Adrenal gland (tissue), 12 donors: ENCODE results near the gene CACNA1A. TPM values are rescaled to one million over a fixed set of nuclear protein-coding genes. Genes with fewer than 3 reads are reported as not detected.

Experiments used
- DNase-seq, 7 donors: peaks; one replicate each; pipeline ENCODE4 v3.0.0-alpha.2; 2019 to 2020
- H3K27ac ChIP-seq, 5 donors: fragments of 200-600 bp; sonication (generic) in 4 of 5; 1 replicate in 3 of 5; 2 replicates in 2 of 5; pipeline versions ENCODE4 v1.5.1 to v1.8.0; 2016 to 2020; ENCODE audit warnings: mild to moderate bottlenecking in 1 of 5
- H3K27me3 ChIP-seq: fragments of 200-600 bp; 2 replicates; pipeline ENCODE4 v1.8.0; 2021
- H3K36me3 ChIP-seq, 2 donors: fragments of 200-600 bp; replicated peaks in 1 of 2; 1 replicate in 1 of 2; 2 replicates in 1 of 2; pipeline versions ENCODE4 v1.5.1 to v1.8.0; 2018 to 2022
- H3K4me1 ChIP-seq, 2 donors: fragments of 200-600 bp; replicated peaks in 1 of 2; 1 replicate in 1 of 2; 2 replicates in 1 of 2; pipeline versions ENCODE4 v1.5.1 to v1.8.0; 2018 to 2021
- H3K4me3 ChIP-seq, 4 donors: fragments of 200-600 bp; sonication (generic) in 3 of 4; one replicate each; pipeline ENCODE4 v1.5.1; 2016 to 2018
- H3K9me3 ChIP-seq, 3 donors: fragments of 200-600 bp; sonication (generic) in 1 of 3; replicated peaks in 1 of 3; 1 replicate in 2 of 3; 2 replicates in 1 of 3; pipeline versions ENCODE4 v1.5.1 to v1.8.0; 2016 to 2021
- CTCF ChIP-seq, 6 experiments: fragments of 450-650 bp in 4 of 6; fragments of 200-600 bp in 2 of 6; sonication (generic) in 1 of 6; IDR thresholded peaks; 1 replicate in 5 of 6; 2 replicates in 1 of 6; pipeline versions ENCODE4 v1.5.1 to v1.8.0; 2016 to 2021; ENCODE audit warnings: antibody characterized with exemption in 6 of 6, mild to moderate bottlenecking in 2 of 6, moderate library complexity in 1 of 6
- POLR2A ChIP-seq, 2 donors: fragments of 450-650 bp; IDR thresholded peaks; one replicate each; pipeline ENCODE4 v1.6.1; 2017; ENCODE audit warnings: antibody characterized with exemption in 2 of 2, mild to moderate bottlenecking in 2 of 2, moderate library complexity in 1 of 2
- WGBS, 4 donors: extraction: QIAGEN DNeasy Blood & Tissue Kit in 2 of 4; methylation state at CpG; one replicate each; pipeline versions ENCODE4 v1.1.5 to v1.1.7; 2013 to 2017; 5-methylcytosine and 5-hydroxymethylcytosine counted together
- intact Hi-C, 2 donors: fragments of 100-400 bp; cut with DNase I; formaldehyde crosslinking; loops; one replicate each; pipeline versions ENCODE4 v1.14.1 to v1.15.0; 2022 to 2023
- polyA plus RNA-seq, 3 donors: library from polyadenylated mRNA; stranded (reverse); fragments of 200-250 nt in 2 of 3; fragments of 350-450 nt in 1 of 3; fragmentation: Illumina TruSeq in 1 of 3; extraction: RNeasy Lipid Tissue Mini Kit (QIAGEN cat#74804) in 1 of 3; gene quantifications; one replicate each; pipeline ENCODE4 v1.2.3, GENCODE V29; 2013 to 2014
- total RNA-seq, 9 donors: library from RNA; depleted of rRNA in 4 of 9; stranded (reverse); fragments of >200 nt in 4 of 9; fragments of 120-200 nt in 1 of 9; fragmentation: NEBNext Ultra II Directional in 1 of 9; extraction: Animal tissue kit (Norgen Biotek cat#: 25700) in 1 of 9; gene quantifications; one replicate each; pipeline versions ENCODE4 v1.1.0 to v1.2.4, GENCODE V29; 2013 to 2023
- donor health status: healthy with polysubstance abuse.
- donor health status: Bipolar disorder and iron deficiency.
- donor health status: DM: yes; HTN: yes; CAD: no.
- donor health status: DM: no; HTN: no; CAD: no.
- donor health status: DM: no; HTN: no; CAD: no.
- donor health status: DM: yes; HTN: yes; CAD: no.

Gene CACNA1A
- total and polyA plus RNA-seq, 12 donors = 0.28 to 35.4 (median 2.8) TPM; not detected in 1

- no peaks in the 10 kb centered on the region for H3K4me1 ChIP-seq
- H3K9me3 ChIP-seq = no peaks in the 10 kb centered on the region
- intact Hi-C loops = loop anchor here (5.0 to 10.0 kb wide), 5 partner anchors 152 to 590 kb away; partner anchors contain the start of gene DAND5 (in 1 of the 2)
- DNase-seq = no peak
- no peak overlapping the region for H3K4me3 ChIP-seq
- TF ChIP-seq POLR2A (IDR thresholded peaks at IDR 0.05) (no peak), CTCF (IDR thresholded peaks at IDR 0.05) (no peak)
- H3K36me3 ChIP-seq = no peaks in the 10 kb centered on the region
- WGBS, 4 donors = 82 to 85% (median 84%) methylated on average over 10 of the region's 10 CpGs
- H3K27ac ChIP-seq = no peak overlapping the region
- H3K27me3 ChIP-seq = no peaks in the 10 kb centered on the region
Measured at GRCh38 chr19:13275016-13275722, 231.1 kb downstream of the CACNA1A start.

GRCh38 chr19:13270514-13271105 lies 235.7 kb downstream of the CACNA1A start:
- no peak overlapping the region for H3K4me3 ChIP-seq
- no peak overlapping the region for H3K27ac ChIP-seq
- no peak for TF ChIP-seq CTCF (IDR thresholded peaks at IDR 0.05)
- TF ChIP-seq POLR2A (IDR thresholded peaks at IDR 0.05) = no peak
- 79 to 88% (median 87%) methylated on average over 5 of the region's 5 CpGs for WGBS, 4 donors
- intact Hi-C loops = loop anchor here (10.0 kb wide), 3 partner anchors 306 to 594 kb away; partner anchors contain the start of gene DAND5 (in 1 of the 2)
- no peaks in the 10 kb centered on the region for H3K36me3 ChIP-seq
- no peaks in the 10 kb centered on the region for H3K4me1 ChIP-seq
- DNase-seq = no peak
- H3K27me3 ChIP-seq = no peaks in the 10 kb centered on the region
- no peaks in the 10 kb centered on the region for H3K9me3 ChIP-seq

GRCh38 chr19:13269348-13269747 lies 236.9 kb downstream of the CACNA1A start:
- no peaks in the 10 kb centered on the region for H3K36me3 ChIP-seq
- no peak overlapping the region for H3K27ac ChIP-seq
- no peak overlapping the region for H3K4me3 ChIP-seq
- no peak for TF ChIP-seq POLR2A (IDR thresholded peaks at IDR 0.05)
- no peak for TF ChIP-seq CTCF (IDR thresholded peaks at IDR 0.05)
- no peaks in the 10 kb centered on the region for H3K4me1 ChIP-seq
- DNase-seq = no peak
- H3K27me3 ChIP-seq = no peaks in the 10 kb centered on the region
- no peaks in the 10 kb centered on the region for H3K9me3 ChIP-seq
- intact Hi-C loops = no loop called here
- 88 to 99% (median 93%) methylated on average over 10 of the region's 10 CpGs for WGBS, 4 donors

- H3K4me3 ChIP-seq = no peak overlapping the region
- intact Hi-C loops = no loop called here
- H3K27ac ChIP-seq = no peak overlapping the region
- WGBS, 4 donors = 65 to 82% (median 68%) methylated on average over 4 of the region's 4 CpGs
- H3K27me3 ChIP-seq = no peaks in the 10 kb centered on the region
- H3K4me1 ChIP-seq = no peaks in the 10 kb centered on the region
- no peaks in the 10 kb centered on the region for H3K36me3 ChIP-seq
- no peak for DNase-seq
- H3K9me3 ChIP-seq = no peaks in the 10 kb centered on the region
- TF ChIP-seq CTCF (IDR thresholded peaks at IDR 0.05) = no peak
- no peak for TF ChIP-seq POLR2A (IDR thresholded peaks at IDR 0.05)
Measured at GRCh38 chr19:13267889-13268288, 238.4 kb downstream of the CACNA1A start.
